ENCODE measurements around the gene SEC22A. TPM values are rescaled to one million over a fixed set of nuclear protein-coding genes. Genes with fewer than 3 reads are reported as not detected.
A peak's percentile ranks its signal among the peaks of the same experiment; 100 is the strongest.

Gene SEC22A
- total and polyA plus RNA-seq, 2 of the 13 experiments (the other 11 are each of a cell fraction or from before 2014, with no cell fraction given) = 14.1 to 17.3 TPM

DNA sequence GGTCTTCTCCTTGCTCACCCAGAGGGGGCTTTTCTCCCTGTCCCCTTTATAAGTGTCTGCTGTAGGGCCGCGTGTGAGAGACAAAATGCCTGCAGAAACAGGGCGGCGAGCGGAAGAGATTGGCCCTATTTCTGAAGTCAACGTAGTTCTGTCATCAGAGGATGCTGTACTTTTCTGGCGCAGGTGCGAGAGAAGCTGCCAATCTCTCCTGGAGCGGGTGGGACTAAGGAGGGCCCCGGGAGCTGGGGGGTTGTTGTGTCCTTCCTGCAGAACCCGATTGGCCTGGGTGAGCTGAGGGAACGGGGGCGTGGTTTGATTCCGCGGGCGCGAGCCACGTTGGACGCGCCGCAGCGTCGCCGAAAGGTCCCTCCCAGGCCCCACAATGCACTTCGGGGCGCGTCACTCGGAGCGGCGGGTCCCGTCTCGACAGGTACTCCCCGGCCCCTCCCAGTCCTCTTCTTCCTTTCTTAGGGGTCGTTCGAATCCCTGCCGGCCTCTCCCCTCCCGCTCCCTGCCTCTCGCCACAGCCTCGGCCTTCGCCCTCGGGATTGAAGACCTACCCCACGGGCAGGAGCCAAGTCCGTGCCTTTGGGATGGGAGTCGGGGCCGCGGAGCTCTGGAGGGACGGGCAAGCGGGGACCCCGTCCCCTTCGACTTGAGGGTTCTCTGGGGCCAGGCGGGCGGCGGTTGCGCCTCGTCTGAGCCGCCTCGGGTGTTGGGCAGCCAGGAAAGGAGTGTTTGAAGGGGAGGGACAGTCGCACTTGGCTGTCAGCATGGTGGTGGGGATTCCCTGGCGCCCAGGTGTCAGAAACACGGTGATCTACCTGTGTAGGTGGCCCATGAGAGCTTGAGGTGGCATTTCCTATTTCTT, at the start of gene SEC22A (continued):
- TF ChIP-seq HNRNPL (IDR thresholded peaks at IDR 0.05; ENCODE audit: low read depth, low read length) (no peak), NFKBIZ (CRISPR knock-in tag; IDR thresholded peaks at IDR 0.05) (no peak), LCORL (IDR thresholded peaks at IDR 0.05) (no peak), LCORL (CRISPR knock-in tag; IDR thresholded peaks at IDR 0.05) (no peak; the same call in none of the 2 replicates), SPEN (CRISPR knock-in tag; IDR thresholded peaks at IDR 0.05; ENCODE audit: low read depth) (peak; percentile 73; the same call in 1 of the 2 replicates), TBP (CRISPR knock-in tag; IDR thresholded peaks at IDR 0.05) (no peak), SALL1 (CRISPR knock-in tag; IDR thresholded peaks at IDR 0.05) (peak; percentile 47), RFX5 (IDR thresholded peaks at IDR 0.05; ENCODE audit: low read depth, low read length) (no peak), CHD4 (IDR thresholded peaks at IDR 0.05; ENCODE audit: borderline replicate concordance, low read length) (no peak), ZBTB21 (CRISPR knock-in tag; IDR thresholded peaks at IDR 0.05) (no peak), SUZ12 (IDR thresholded peaks at IDR 0.05; ENCODE audit: low read depth, low read length) (peak; percentile 31; the same call in 1 of the 2 replicates), SOX5 (CRISPR knock-in tag; IDR thresholded peaks at IDR 0.05; ENCODE audit: borderline replicate concordance) (no peak), ESRRA (CRISPR knock-in tag; IDR thresholded peaks at IDR 0.05; ENCODE audit: low read depth) (no peak), HNRNPLL (IDR thresholded peaks at IDR 0.05; ENCODE audit: low read depth, low read length, poor library complexity, severe bottlenecking) (peak; percentile 81), ZNF160 (CRISPR knock-in tag; IDR thresholded peaks at IDR 0.05) (no peak), ZFP41 (CRISPR knock-in tag; IDR thresholded peaks at IDR 0.05; ENCODE audit: borderline replicate concordance) (0 out of 2 replicates have a peak, but pooled peaks have one; percentile 77), KDM5A (IDR thresholded peaks at IDR 0.05; ENCODE audit: borderline replicate concordance, low read length) (peak; percentile 88), ZNF672 (CRISPR knock-in tag; IDR thresholded peaks at IDR 0.05) (no peak), ISX (CRISPR knock-in tag; conservative IDR thresholded peaks at IDR 0.05) (no peak), ZNF775 (CRISPR knock-in tag; IDR thresholded peaks at IDR 0.05; ENCODE audit: borderline replicate concordance) (0 out of 2 replicates have a peak, but pooled peaks have one; percentile 25), ZNF619 (CRISPR knock-in tag; IDR thresholded peaks at IDR 0.05) (no peak), HDAC2 (CRISPR knock-in tag; IDR thresholded peaks at IDR 0.05) (peak; percentile 50; the same call in 1 of the 2 replicates), IRF2 (CRISPR knock-in tag; IDR thresholded peaks at IDR 0.05) (no peak; the same call in 1 of the 2 replicates), PAXIP1 (CRISPR knock-in tag; conservative IDR thresholded peaks at IDR 0.05) (peak; percentile 17; the same call in 1 of the 2 replicates), ZNF761 (CRISPR knock-in tag; conservative IDR thresholded peaks at IDR 0.05) (no peak), FIP1L1 (IDR thresholded peaks at IDR 0.05; ENCODE audit: borderline replicate concordance, insufficient read depth, low read depth, low read length) (peak; percentile 65; the same call in 1 of the 2 replicates), ZNF10 (CRISPR knock-in tag; IDR thresholded peaks at IDR 0.05; ENCODE audit: borderline replicate concordance, low read depth) (no peak)
- TF ChIP-seq, protein P1, sequence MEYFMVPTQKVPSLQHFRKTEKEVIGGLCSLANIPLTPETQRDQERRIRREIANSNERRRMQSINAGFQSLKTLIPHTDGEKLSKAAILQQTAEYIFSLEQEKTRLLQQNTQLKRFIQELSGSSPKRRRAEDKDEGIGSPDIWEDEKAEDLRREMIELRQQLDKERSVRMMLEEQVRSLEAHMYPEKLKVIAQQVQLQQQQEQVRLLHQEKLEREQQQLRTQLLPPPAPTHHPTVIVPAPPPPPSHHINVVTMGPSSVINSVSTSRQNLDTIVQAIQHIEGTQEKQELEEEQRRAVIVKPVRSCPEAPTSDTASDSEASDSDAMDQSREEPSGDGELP (IDR thresholded peaks at IDR 0.05; ENCODE audit: borderline replicate concordance, low read depth) = no peak
